K562 (cell line): ENCODE measurements around the gene LRRC3B. TPM values are rescaled to one million over a fixed set of nuclear protein-coding genes. Genes with fewer than 3 reads are reported as not detected.

Experiments
- CC2D1A ChIP-seq: fragments of 450-650 bp; IDR thresholded peaks from 2 replicates; pipeline ENCODE4 v1.6.1; 2017; ENCODE audit warnings: mild to moderate bottlenecking
- MEF2A ChIP-seq: IDR thresholded peaks from 2 replicates; pipeline ENCODE4 v1.6.1; 2011; ENCODE audit warnings: low read depth, mild to moderate bottlenecking, low read length, moderate library complexity; ENCODE audit not compliant: control insufficient read depth
- PCBP2 ChIP-seq: fragments of 200-400 bp; formaldehyde crosslinking; IDR thresholded peaks from 2 replicates; pipeline ENCODE4 v1.6.1; 2018; ENCODE audit warnings: low read length, low read depth, mild to moderate bottlenecking, moderate library complexity; ENCODE audit not compliant: poor library complexity, severe bottlenecking
- POLR2A ChIP-seq: fragments of 450-650 bp; conservative IDR thresholded peaks from 2 replicates; pipeline ENCODE4 v1.6.1; 2016
- SRSF3 ChIP-seq: fragments of 200-400 bp; formaldehyde crosslinking; IDR thresholded peaks from 2 replicates; pipeline ENCODE4 v1.6.1; 2016; ENCODE audit warnings: mild to moderate bottlenecking, low read length, moderate library complexity; ENCODE audit not compliant: insufficient read depth
- polyA plus RNA-seq, 8 experiments: library from polyadenylated mRNA; depleted of rRNA in 4 of 8; stranded (reverse) in 5 of 8; unstranded in 3 of 8; fragments of >200 nt; fragmentation: Nextera tagmentation in 2 of 8; fragmentation: Illumina TruSeq in 1 of 8; extraction: Ambion mirVana in 2 of 8; extraction: Trizol in 1 of 8; gene quantifications; 2 replicates each; pipeline versions ENCODE4 v1.2.1 to v1.2.3, GENCODE V29; 2011 to 2014; ENCODE audit warnings: inconsistent platforms in 1 of 8, missing spikeins in 1 of 8
- total RNA-seq, 7 experiments: library from RNA; depleted of rRNA in 6 of 7; stranded (reverse); fragments of >200 nt in 6 of 7; fragmentation: Illumina TruSeq in 2 of 7; extraction: Trizol in 2 of 7; gene quantifications; 2 replicates each; pipeline versions ENCODE4 v1.2.1 to v1.2.3, GENCODE V29; 2011 to 2021; ENCODE audit warnings: low replicate concordance in 1 of 7
- TF ChIP-seq, protein P1 (sequence below): fragments of 250-450 bp; sonication (Bioruptor Pico); IDR thresholded peaks from 2 replicates; pipeline ENCODE4 v1.9.0; 2021; ENCODE audit warnings: mild to moderate bottlenecking, inconsistent platforms
- TF ChIP-seq, protein P2 (sequence below): fragments of 250-450 bp; sonication (Bioruptor Pico); IDR thresholded peaks from 2 replicates; pipeline ENCODE4 v1.4.0; 2020; ENCODE audit warnings: mild to moderate bottlenecking, moderate library complexity
- TF ChIP-seq, protein P3 (sequence below): sonication (generic); formaldehyde crosslinking; IDR thresholded peaks from 2 replicates; pipeline ENCODE4 v1.5.0; 2020; ENCODE audit warnings: missing genetic modification reagents

LRRC3B gene
- total and polyA plus RNA-seq, 9 of the 15 experiments (the other 6 are each of a cell fraction or from before 2014, with no cell fraction given), result under 0.01 to 0.33 TPM; not detected in 7

DNA sequence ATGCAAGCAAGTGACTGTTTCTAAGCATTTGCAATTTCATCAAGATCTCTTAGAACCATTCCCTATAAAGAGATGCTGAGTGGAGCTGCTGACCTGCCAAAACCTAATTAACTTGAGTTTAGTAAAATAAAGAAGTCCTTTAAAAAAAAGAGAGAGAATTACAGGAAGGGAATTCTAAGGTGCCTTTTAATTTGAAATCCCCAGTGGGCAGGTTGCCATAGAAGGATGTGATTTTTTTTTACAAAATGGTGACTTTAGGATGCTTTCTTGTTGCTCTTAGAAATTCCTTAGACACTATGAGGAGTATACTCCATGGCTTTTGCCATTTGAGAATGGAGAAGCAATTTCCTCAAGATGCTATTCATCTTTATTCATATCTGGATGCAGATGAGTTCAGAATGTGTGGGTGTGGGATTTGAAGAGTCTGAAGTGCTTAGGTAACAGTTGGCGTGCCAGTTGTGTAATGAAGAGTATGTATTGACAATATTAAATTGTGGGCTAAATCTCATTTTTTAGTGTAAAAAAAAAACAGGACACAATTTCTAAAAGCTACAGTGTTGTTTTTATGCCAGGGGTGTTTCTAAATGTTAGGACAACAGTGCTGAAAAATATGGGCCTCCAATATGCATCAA, 13.6 kb downstream of the LRRC3B start (continued):
- TF ChIP-seq, protein P1, sequence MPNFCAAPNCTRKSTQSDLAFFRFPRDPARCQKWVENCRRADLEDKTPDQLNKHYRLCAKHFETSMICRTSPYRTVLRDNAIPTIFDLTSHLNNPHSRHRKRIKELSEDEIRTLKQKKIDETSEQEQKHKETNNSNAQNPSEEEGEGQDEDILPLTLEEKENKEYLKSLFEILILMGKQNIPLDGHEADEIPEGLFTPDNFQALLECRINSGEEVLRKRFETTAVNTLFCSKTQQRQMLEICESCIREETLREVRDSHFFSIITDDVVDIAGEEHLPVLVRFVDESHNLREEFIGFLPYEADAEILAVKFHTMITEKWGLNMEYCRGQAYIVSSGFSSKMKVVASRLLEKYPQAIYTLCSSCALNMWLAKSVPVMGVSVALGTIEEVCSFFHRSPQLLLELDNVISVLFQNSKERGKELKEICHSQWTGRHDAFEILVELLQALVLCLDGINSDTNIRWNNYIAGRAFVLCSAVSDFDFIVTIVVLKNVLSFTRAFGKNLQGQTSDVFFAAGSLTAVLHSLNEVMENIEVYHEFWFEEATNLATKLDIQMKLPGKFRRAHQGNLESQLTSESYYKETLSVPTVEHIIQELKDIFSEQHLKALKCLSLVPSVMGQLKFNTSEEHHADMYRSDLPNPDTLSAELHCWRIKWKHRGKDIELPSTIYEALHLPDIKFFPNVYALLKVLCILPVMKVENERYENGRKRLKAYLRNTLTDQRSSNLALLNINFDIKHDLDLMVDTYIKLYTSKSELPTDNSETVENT (CRISPR knock-in tag), result no peak
- TF ChIP-seq, protein P2, sequence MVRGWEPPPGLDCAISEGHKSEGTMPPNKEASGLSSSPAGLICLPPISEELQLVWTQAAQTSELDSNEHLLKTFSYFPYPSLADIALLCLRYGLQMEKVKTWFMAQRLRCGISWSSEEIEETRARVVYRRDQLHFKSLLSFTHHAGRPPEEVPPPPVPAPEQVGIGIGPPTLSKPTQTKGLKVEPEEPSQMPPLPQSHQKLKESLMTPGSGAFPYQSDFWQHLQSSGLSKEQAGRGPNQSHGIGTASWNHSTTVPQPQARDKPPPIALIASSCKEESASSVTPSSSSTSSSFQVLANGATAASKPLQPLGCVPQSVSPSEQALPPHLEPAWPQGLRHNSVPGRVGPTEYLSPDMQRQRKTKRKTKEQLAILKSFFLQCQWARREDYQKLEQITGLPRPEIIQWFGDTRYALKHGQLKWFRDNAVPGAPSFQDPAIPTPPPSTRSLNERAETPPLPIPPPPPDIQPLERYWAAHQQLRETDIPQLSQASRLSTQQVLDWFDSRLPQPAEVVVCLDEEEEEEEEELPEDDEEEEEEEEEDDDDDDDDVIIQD (CRISPR knock-in tag), result no peak
- no peak for TF ChIP-seq PCBP2
- TF ChIP-seq CC2D1A, result no peak
- no peak for TF ChIP-seq SRSF3
- TF ChIP-seq MEF2A, result no peak
- TF ChIP-seq POLR2A, result no peak
- TF ChIP-seq, protein P3, sequence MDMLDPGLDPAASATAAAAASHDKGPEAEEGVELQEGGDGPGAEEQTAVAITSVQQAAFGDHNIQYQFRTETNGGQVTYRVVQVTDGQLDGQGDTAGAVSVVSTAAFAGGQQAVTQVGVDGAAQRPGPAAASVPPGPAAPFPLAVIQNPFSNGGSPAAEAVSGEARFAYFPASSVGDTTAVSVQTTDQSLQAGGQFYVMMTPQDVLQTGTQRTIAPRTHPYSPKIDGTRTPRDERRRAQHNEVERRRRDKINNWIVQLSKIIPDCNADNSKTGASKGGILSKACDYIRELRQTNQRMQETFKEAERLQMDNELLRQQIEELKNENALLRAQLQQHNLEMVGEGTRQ, result no peak
